Measurements from ENCODE around the gene PRRX2.

The PRRX2 gene

DNA sequence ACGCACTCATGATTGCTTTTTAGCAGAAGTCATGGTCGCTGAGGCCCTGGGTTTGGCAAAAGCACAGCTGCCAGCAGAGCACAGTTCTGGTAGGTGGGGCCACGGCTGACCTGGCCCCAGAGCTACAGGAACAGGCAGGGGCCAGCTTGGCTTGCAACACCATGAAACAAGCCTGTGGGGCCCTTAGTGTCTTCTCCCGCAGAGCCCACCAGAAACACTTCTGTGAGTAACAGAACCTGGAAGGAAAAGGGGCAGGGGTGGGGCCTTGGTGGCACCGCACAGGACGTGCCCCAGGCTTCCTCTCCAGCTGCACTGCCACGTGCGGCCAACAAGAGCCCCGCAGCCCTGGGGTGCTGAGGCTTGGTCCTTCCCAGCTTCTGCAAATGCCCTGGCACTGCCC, 28.3 kb upstream of the PRRX2 start:
- no peak for DNase-seq

DNA sequence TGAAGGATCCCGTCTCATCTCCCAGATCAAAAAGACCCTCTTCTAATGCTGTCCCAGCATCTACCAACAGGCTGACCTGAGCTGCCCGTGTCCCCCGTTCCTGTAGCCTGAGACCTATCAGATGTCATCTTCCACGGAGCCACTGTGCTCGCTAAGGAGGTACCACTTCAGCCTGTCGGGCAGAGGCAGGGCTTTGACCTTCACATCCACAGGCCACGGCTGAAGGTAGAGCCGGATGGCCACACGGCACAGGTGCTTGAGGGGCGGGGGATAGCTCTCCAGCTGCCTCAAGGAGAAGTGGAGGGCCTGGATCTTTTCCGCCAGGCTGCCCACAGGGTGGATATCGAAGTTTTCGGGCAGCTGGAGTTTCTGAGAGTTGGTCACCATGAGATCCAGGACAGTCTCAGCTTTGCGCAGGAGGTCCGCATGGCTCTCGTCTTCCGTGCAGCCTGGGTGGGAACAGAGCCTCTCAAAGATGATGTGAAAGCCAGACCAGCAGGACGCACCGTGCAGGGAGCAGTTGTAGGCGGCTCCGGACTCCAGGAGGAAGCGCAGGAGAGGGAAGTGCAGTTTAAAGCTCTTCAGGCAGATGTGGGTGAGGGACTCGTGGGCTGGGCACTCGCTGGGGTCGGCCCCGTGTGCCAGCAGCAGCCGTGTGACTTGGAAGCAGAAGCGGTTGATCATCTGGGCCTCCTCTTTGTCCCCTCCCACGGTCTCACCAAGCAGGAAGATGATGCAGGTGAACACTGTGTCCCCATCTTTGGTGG, 27.6 kb upstream of the PRRX2 start:
- DNase-seq: no peak

DNA sequence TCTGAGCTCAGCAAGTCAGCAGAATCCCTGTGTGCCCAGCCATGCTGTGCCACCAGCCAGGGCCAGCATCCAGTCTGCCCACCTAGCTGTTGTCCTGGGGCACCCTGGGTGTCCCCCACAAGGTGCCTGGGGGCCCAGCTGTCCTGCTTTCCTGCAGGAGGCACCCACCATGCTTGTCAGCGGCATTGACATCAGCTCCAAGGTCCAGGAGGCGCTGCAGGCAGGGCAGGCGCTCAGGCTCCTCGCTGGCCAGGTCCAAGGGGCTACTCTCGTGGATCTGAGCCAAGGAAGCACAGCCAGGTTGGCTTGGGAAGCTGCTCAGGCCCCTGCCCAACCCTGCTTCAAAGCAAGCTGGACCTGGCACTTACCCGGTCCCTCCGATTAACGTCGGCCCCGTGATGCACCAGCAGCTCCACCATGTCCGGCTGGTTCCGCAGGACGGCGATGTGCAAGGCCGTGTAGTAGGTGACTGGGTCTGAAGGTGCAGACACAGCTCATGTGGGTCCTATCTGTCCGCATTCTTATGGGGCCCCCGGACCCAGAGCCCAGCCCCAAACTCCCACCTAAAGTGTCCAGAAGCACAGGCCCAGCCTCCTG, 26.3 kb upstream of the PRRX2 start:
- no peak for DNase-seq

DNA sequence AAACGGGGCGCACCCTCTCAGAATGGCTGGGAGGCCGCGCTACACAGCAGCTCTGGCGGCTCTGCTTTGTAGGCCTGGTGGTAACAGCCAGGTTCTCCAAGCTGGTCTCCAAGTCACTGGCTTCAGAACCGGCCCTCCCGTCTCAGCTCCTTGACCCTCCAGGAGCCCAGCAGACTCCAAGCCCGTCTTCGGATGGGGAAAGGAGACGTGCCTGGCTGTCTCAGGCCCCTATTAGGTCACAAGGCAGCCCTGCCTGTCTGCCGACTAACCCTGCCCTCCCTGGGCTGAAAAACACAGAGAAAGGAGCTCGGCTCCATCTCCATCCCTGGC, 25.7 kb upstream of the PRRX2 start:
- DNase-seq: no peak

DNA sequence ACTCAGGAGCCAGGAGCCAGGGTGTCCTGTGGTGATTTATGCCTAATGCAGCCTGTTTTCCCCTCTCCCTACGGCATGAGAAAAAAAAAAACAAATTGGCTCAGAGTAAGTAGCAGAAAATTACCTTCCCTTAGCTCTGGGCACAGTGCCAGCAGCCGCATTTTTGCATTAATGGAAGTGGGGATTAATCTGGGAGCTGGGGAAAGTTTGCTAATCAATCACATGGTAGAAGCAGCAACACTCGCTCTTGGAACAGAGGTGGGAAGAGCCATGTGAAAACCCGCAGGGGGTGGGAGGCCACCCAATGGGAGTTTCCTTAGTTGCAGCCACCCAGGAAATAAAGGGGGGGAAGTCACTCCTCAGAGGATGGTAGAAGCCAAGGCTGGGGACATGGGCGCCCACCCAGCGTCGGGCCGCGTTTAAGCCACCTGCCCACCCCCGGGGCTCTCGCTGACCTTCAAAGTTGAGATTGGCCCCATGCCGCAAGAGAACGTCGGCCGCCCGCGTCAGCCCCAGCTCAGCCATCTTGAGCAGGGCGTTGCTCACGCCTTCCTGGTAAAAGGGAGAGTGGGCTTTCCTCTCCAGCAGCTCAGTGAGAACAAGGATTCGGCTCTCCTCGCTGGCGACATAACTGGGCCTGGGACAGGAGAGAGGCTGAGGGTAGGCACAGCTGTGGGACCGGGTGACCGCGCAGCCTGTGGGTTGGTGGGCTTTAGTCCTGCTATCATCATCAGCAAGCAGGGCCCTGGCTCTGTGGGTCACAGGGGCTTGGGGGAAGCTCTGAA, 25.2 kb upstream of the PRRX2 start:
- DNase-seq: no peak

DNA sequence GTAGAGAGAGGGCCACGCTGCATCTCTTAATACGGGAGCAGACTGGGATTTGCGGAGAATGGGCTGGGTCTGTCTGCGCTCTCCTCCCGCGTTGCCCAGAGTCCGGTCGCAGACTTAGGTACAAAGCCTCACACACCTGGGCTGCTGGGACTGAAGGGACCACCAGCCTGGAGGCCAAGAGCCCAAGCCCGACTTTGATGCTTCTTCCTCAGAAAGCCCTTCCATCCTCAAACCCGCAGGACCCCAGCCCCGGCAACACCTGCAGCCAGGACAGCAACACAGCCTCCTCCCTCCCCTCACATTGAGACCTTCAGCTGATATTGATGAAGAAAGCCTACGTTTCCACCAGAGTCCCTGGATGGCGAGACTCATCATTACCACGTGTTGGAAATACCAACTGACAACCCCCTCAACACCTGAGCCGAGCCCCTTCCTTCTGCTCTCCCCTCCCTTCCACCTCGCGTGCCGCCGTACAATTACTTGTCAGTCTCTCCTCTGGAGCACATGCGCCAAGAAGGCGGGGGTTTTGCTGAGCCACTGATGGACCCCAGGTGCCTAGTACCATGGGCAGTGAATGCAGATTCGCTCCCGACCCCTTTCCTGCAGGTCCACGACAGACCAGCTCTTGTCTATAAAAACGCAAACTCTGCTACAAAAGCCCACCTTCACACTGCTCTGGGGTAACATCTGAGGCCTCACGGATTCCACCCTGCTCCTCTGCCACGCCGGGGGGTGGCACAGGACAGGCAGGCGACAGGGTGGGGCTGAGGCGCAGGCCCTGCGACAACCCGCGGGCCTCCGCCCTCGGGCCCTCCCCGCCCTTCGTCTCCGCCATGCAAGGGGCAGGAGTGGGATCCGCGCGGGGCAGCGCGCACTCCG, 24.3 kb upstream of the PRRX2 start:
- DNase-seq: no peak

DNA sequence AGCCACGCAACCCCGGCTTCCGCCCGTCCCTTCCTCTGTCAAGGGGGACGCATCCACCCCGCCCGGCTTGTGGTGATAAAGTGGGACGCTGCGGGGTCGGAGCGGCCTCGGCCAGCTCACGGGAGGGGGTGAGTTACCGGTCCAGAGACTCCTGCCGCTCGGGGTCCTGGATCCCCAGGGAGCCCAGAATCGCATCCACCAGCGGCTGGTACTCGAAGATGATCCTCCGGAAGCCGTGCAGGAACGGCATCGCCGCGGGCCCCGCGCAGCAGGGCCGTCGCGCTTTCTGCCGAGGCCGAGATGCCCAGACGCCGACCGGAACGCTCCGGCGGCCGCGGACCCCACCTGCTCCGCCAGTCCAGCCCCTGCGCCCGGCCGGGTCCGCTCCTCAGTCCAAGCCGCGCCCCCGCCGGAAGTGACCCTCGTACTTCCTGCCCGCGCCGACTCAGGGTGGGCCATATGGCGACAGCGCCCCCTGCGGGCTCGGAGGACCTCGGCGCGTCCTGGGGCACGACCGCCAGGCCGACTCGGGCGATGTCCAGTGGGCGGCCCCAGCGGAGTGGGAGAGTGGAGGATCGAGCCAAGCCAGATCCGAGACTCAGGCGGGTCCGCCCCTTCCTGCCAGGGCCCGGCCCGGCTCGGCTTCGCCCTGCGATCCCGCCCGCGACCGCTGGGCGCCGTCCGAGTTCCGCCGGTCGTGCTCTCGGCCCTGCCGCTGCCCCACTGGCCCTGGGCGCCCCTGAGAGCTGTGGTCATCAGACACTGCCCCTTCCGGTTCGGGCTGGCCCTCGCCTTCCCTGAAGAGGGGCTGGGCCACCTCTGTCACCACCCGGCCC, 23.5 kb upstream of the PRRX2 start, which contains the start of gene ASB6:
TSS of gene ASB6 (minus strand) at position 402 of the 836 bp plus-strand sequence. CDS start at position 250, 152 bp downstream.
- DNase-seq: peak; percentile 94

DNA sequence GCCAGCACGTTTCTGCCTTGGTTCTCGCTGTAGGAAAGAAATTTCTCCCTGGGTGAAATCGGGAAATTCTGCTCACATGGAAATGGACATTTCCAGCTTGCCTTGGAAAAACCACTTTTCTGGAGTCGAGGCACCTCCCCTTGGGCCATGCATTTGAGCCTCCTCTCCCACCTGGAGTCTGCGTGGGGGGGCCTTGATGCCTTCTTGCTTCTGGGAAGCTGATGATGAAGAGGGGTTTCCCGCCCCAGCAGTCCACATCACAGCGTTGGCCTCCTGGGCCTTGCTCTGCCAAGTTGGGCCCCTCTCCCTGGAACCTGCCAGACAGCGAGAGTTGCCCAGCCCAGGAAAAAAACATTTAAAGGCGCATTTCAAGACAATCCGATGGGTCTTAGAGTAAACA, 21.7 kb upstream of the PRRX2 start:
- DNase-seq: no peak

DNA sequence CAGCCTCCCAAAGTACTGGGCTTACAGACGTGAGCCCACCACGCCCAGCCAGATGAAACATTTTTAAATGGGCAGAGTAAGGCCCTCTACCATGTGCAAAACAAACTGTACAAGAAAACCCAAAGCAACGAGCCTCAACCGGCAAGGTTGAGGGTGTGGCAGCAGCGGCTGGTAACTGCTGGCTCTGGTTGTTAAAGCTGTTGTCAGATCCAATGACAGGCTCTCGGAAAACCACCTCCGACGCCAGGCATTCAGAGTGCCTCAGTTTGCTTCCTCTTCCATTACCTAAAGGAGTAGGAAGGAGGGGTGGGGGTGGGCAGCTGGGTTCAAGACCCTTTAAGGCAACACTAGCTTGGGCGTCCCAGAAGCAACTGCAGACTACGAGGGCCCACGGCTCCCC, 21.1 kb upstream of the PRRX2 start:
- DNase-seq: no peak

DNA sequence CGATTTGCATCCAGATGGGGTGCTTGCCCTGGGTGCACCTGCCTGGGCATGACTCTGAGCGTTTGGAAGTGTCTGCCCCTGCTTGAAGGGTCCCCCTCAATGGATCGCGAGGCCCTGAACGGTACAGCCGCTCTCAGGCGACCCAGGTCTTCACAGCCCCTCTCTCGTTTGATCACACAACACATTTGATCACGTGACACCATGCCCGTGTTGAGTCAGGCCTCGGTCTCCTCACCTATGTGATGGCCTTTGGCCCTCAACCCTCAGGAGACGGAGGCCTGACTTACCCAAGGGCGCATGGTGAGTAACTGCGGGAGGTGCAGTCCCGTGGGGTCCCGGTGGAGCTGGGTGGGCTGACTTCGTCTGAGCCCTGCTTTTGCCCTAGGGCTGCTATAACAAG, 20.5 kb upstream of the PRRX2 start:
- DNase-seq: no peak

DNA sequence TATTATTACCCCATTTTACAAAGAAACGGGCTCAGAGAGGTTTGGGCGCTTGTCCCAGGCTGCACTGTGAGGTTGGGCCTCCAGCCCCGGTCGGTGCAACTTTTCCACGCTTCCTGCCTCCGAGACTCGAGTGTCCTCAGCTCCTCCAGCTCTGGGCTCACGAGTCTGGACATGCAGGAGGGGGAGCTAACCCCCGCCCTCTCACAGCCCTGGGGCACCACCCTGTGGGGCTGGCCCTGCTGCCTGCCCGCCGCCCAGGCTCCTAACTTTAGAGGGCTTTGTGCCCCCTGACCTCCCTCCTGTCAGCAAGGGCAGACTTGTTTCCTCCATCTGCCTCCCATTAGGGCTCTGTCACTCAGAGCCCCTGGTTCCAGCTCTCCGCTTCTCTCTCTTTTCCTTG, 19.2 kb upstream of the PRRX2 start:
- DNase-seq: no peak

DNA sequence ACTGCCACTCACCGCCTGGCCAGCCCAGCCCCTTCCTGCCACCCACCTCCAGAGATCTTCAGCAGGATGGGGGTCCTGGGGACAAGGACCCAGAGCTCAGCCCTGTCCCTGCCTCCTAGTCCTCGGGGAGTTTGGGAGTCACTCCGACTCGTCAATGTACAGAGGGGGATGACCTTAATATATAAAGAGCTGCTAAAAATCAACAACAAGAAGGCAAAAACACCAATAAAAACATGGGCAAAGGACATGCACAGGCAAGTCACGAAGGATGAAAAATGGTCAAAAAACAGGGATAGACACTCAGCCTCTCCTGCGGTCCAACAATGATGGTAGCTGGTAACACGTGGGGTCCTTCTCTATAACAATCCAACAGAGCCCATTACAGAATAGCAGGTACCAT, 18.8 kb upstream of the PRRX2 start:
- no peak for DNase-seq

DNA sequence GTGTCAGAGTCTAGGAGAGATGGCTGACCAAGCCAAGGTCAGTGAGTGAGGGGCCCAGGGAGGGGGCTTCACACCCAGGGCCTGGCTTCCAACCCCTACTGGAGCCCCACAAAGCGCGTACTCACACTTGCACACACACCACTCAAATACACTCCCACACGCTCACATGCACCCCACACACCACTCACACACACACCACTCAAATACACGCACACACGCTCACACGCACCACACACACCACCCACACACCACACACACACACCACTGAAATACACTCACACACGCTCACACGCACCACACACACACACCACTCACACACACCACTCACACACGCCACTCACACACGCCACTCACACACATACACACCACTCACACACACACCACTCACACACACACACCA, 17.8 kb upstream of the PRRX2 start:
- no peak for DNase-seq

DNA sequence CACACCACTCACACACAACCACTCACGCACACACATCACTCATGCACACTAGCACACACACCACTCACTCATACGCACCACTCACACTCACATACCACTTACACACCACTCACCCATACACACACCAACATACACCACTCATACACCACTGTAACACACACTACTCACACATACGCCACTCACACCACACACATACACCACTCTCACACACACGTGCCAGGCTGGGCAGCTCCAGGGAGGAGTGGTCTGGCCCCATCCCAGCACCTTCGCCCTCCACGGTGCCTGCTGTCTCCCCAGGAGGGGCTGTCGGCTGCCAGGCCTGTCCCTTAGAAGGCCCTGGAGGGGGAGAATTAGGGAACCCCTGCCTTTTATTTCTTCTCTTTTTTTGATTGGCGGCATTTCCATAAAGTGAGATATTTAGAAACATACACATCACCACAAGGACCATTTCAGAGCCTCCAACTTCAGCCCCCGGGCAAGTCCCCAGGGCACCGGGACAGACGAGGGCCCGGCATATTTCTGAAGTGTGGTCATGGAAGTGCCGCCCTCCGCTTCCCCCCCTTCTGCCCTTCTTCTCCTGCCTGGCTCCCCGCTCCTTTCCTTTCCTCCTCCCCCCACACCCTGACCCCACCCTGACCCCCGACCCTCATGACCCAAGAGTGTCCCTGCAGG, 17.2 kb upstream of the PRRX2 start:
- no peak for DNase-seq

DNA sequence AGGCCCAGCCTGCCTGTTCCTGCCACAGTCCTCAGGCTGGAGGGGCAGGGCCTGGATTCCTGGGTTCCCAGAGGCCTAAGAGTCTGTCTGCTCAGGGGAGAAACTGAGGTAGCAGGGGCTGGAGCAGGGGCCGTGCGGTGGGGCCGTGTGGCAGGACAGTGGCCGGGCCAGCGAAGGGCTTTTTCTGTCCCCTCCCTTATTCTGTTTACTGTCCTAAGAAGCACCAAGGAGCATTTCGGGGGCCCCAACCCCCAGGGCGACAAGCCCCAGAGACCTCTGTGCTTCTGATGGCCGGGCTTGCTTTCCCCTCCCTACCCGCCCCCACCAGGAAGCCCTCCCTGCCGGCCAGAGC, 16.7 kb upstream of the PRRX2 start:
- DNase-seq: no peak

DNA sequence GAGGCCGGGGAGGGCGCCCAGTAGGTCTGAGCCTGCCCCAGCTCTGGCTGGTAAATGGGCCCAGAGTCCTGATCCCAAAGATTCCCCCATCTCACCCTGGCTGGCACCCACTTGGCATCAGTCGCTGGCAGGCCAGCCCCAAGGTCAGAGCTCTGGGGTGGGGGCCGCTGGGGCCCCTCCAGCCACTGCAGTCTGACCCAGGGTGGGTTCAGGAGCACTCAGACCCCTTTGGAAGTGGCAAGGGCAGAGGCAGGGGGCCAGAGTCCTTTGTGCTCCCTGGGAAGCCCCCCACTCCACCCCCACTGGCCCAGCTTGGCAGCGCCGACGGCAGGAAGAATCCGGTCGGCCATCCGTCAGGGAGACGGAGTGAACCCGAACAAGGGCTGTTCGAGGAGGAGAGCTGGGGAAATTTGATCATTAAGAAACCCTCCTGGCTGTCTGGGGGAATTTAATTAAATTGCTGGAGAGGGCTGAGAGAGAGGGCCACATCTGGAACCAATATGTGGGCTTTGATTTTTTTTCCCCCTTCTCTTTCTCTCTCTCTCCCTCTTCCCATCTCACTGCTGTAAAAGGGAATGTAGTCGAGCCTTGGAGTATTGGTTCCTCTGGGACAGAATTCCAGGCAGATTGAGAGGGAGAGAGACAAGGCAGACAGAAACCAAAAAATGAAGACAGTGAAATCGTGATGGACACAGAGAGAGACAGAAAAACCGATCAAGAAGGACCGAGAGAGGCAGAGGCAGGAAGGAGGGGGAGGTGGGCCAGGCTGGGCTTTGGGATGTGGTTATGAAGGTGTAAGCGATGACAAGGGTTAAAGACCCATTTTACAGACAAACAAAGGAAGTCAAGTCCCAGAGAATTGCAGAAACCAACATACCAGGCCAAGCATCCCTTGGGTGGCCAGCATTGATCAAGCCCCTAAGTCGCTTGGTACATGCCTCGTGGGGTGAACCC, 15.4 kb upstream of the PRRX2 start:
- DNase-seq: no peak

DNA sequence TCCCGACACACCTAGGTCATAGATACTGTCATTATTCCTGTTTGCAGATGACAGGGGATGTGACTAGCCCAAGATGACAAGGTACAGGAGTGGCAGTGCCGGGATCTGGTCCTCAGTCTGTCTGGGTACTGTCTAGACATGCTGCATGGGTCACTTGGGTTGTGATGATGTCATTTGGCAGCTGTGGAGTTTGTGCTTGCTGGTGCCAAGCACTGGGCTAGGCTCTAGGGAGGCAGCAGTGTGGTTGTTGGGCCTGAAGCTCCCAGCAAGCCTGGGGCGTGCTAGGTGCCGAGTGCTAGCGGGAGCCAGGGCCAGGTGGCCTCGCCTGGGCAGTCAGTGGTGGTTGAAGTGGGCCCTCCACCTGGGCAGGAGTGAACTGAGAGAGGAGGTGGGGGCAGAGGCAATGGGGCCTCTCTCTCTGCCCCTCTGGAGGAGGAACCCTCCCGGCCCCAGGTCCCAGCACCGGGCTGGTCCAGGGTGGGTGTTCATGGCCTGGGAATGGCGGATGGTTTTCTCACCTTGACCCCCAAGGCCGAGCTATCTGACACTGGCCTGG, 14.7 kb upstream of the PRRX2 start:
- no peak for DNase-seq

DNA sequence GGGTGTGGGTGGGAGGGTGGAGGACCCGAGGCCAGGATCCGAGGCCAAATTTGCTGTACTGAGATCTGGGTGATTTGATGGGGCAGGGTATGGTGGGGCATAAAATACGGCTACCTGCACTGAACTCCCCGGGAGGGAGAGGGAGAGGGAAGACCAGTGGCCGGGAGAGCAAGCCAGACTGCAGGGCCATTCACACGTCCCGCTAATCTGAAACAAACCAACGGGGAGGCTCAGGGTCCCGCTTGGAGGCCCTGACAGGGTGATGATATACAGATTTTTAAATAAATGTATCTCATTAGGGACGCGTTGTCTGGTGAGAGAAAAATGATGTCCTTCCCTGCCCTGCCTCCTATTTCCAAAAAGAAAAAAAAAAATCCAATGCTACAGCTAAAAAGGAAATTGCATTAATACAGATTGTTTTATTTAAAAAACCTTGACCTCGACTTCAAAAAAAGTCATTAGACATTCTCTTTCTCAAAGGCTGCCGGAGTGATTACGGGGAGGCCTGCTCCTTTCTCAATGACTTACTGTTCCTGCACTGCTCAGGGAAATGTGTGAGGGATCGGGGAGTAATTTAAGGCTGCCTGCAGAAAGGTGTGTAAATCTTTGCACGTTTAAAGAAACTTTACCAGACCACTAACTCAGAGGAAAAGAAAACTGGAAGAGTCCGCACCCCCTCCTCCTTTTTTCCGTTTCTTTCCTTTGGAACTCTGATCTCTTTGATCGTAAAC, 11.5 kb upstream of the PRRX2 start:
- DNase-seq: no peak

DNA sequence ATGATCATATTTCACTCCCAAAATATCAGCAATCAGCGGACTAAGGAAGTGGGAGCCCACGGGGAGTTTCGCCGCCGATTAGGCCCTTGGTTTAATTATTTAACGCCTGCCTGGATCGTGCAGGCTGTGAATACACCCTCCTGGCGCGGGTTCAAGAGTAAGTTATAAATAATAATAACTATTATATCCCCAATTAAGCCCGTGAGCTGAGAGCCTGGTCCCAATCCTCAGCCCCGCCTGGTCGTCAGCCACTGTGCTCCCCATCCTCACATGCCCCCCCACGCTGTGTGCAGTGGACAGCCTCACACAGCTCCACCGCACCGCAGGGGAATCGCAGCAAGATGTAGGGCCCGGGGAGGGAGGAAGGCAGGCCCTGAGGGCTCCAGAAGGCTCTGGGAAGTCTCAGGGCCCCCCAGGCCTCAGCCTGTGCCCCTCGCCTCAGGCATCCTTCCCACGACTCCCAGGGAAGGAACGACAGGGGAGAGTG, 10.8 kb upstream of the PRRX2 start:
- DNase-seq: no peak
